Cardiac fibroblast (primary cell): ENCODE results near the gene DAPK2.

Source experiments
- DNase-seq, 2 donors: peaks; one replicate each; pipeline versions ENCODE4 v3.0.0 to v3.0.0-alpha.2; 2010; ENCODE audit warnings: low read depth in 2 of 2
- H3K4me3 ChIP-seq, 2 donors: replicated peaks in 1 of 2; 1 replicate in 1 of 2; 2 replicates in 1 of 2; pipeline ENCODE4 v1.5.1; 2011; ENCODE audit warnings: low read depth in 2 of 2, low read length in 2 of 2, mild to moderate bottlenecking in 2 of 2, moderate library complexity in 1 of 2
- CTCF ChIP-seq: IDR thresholded peaks from one replicate; pipeline ENCODE4 v1.5.1; 2011; ENCODE audit warnings: low read depth, mild to moderate bottlenecking, low read length, inconsistent platforms

DAPK2 gene

DNA sequence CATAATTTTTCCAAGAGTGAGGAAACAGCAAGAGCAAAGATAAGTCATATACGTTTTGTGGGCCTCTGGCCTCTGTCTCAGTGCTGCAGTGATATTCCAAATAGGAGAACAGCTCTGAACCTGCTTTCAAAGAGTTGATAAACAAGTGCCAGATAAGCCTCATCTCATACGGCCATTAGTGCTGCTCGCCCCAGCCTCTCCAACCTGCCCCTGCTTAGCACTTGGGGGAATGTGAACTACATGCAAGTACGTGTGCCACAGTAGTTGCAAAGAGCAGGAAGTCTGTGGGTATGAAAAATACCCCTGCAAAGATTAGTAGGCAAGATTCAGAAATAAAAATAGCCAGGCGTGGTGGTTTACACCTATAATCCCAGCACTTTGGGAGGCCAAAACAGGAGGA is 14.0 kb downstream of the DAPK2 start:
- TF ChIP-seq CTCF = no peak
- H3K4me3 ChIP-seq = no peak overlapping the region
- DNase-seq = no peak

- no peak overlapping the region for H3K4me3 ChIP-seq
- TF ChIP-seq CTCF = no peak
- no peak for DNase-seq
These were observed 16.2 kb downstream of the DAPK2 start for GRCh38 chr15:64030123-64030522.

- no peak for DNase-seq
- no peak for TF ChIP-seq CTCF
- H3K4me3 ChIP-seq = no peak overlapping the region
These were observed 16.7 kb downstream of the DAPK2 start for GRCh38 chr15:64029633-64030032.

DNA sequence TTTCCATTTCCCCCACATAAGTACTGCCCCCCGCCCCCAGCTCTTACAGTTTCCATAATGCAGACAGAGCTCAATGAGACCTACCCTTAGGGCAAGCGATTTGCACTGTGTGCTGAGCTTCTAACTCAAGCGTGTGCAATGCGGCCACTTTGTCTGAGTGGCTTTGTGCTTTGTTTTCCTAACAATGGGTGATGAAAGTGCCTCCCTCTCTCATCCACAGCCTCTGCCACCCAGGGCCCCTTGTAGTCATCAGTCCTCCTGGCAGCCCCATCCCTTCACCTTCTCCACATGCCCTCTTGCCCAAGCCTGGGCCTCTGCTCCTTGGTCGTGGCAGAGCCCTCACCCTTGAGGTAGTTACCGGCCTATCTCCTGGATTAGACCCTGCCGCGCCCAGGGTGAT is 17.2 kb downstream of the DAPK2 start:
- TF ChIP-seq CTCF = no peak
- no peak for DNase-seq

DNA sequence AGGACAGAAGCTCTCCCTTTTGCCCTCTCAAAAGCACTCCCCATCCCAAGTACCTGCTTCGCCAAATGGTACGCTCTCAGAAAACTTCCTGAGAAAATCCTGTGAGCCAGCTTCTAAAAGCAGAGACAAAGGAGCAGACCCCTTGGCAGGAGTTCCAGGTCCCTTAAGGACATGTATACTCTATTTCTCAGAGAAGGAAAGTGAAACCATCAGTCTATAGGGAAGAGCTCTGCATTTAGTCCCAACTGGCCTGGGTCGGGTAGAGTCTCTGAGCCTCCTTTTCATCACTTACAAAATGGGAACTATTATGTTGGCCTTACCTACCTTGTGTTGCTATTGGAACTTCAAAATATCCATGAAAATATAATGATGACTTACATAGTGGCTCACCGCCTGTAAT is 19.7 kb downstream of the DAPK2 start:
- no peak for TF ChIP-seq CTCF
- H3K4me3 ChIP-seq = no peak overlapping the region
- no peak for DNase-seq

More for the DNA sequence above, 17.2 kb downstream of the DAPK2 start:
- no peak overlapping the region for H3K4me3 ChIP-seq

DNA sequence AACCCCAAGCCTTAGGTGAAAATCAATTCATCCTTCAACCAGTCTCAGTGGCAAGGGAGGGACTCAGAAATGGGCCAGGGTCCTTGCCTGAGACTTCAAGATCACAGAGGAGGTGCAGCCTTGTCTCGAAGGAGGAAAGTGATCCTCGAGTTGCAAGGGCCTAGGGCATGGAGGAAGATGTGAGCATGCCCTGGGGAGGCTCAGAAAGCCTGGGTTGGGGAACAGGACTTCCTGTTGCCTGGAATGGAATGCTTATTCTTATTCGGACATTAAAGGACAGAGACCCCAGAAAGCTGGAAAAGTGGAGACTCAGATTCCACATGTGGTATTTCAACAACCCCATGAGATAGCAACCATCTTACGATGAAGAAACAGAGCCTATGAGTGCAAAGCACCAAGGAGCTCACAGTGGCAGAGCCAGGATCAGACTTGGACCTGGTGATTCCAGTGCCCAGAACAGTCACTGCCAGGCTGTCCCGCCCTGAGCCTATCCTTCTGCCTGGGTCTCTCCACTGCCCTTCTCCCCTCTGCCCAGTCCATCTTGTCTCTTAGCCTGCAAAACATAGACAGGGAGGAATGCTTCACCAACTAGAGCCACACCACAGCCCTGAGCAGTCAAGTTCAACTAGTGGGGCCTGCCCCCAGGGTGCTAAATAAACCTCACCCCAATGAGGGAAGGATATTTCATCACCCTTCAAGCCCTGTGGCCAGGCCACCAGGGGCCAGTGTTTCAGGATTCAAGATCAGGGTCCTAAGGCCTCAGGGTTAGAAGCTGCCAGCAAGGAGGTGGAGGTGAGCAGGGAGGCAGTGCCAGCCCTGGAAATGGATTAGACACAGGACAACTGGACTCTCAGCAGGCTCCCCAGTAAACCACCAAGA is 21.9 kb downstream of the DAPK2 start:
- DNase-seq = peak; percentile 13 to 18
- no peak for TF ChIP-seq CTCF
- H3K4me3 ChIP-seq = no peak overlapping the region
